ENCODE data around the gene SLC38A11.

The SLC38A11 gene

GRCh38 chr2:164967361-164967760, 12.0 kb upstream of the SLC38A11 start:
- H3K36me3 ChIP-seq (ENCODE audit: insufficient read depth, low read depth, low read length) = no peaks in the 10 kb centered on the region
- H3K27me3 ChIP-seq (ENCODE audit: insufficient read depth, low read length) = no peaks in the 10 kb centered on the region
- no peak overlapping the region for H3K27ac ChIP-seq (ENCODE audit: low read length)
- H3K4me1 ChIP-seq (ENCODE audit: insufficient read depth, low read length) = no peaks in the 10 kb centered on the region; the same call in 1 of the 2 replicates
- H3K9ac ChIP-seq (ENCODE audit: low read depth, low read length) = no peak overlapping the region
- no peak overlapping the region for H3K4me3 ChIP-seq (ENCODE audit: low read length)
- H3K9me3 ChIP-seq (ENCODE audit: insufficient read depth, low read depth, low read length) = no peaks in the 10 kb centered on the region

GRCh38 chr2:164964700-164965099, 9.4 kb upstream of the SLC38A11 start:
- no peaks in the 10 kb centered on the region; the same call in 1 of the 2 replicates for H3K4me1 ChIP-seq (ENCODE audit: insufficient read depth, low read length)

GRCh38 chr2:164960159-164960558, 4.8 kb upstream of the SLC38A11 start:
- Histone ChIP-seq H3K27me3 (ENCODE audit: insufficient read depth, low read length) (no peaks in the 10 kb centered on the region), H3K27ac (ENCODE audit: low read length) (no peak overlapping the region), H3K4me3 (ENCODE audit: low read length) (no peak overlapping the region), H3K9ac (ENCODE audit: low read depth, low read length) (no peak overlapping the region), H3K36me3 (ENCODE audit: insufficient read depth, low read depth, low read length) (no peaks in the 10 kb centered on the region), H3K9me3 (ENCODE audit: insufficient read depth, low read depth, low read length) (no peaks in the 10 kb centered on the region), H3K4me1 (ENCODE audit: insufficient read depth, low read length) (no peaks in the 10 kb centered on the region)

More at GRCh38 chr2:164964700-164965099, 9.4 kb upstream of the SLC38A11 start:
- Histone ChIP-seq H3K27ac (ENCODE audit: low read length) (no peak overlapping the region), H3K27me3 (ENCODE audit: insufficient read depth, low read length) (no peaks in the 10 kb centered on the region), H3K9me3 (ENCODE audit: insufficient read depth, low read depth, low read length) (no peaks in the 10 kb centered on the region), H3K36me3 (ENCODE audit: insufficient read depth, low read depth, low read length) (no peaks in the 10 kb centered on the region), H3K4me3 (ENCODE audit: low read length) (no peak overlapping the region), H3K9ac (ENCODE audit: low read depth, low read length) (no peak overlapping the region)

GRCh38 chr2:164954186-164954585, 1.1 kb downstream of the SLC38A11 start:
- Histone ChIP-seq H3K27me3 (ENCODE audit: insufficient read depth, low read length) (no peaks in the 10 kb centered on the region), H3K4me3 (ENCODE audit: low read length) (no peak overlapping the region), H3K27ac (ENCODE audit: low read length) (no peak overlapping the region), H3K4me1 (ENCODE audit: insufficient read depth, low read length) (no peaks in the 10 kb centered on the region), H3K9ac (ENCODE audit: low read depth, low read length) (no peak overlapping the region), H3K9me3 (ENCODE audit: insufficient read depth, low read depth, low read length) (no peaks in the 10 kb centered on the region), H3K36me3 (ENCODE audit: insufficient read depth, low read depth, low read length) (no peaks in the 10 kb centered on the region)

GRCh38 chr2:164953279-164953678, 2.0 kb downstream of the SLC38A11 start:
- no peaks in the 10 kb centered on the region for H3K9me3 ChIP-seq (ENCODE audit: insufficient read depth, low read depth, low read length)
- H3K9ac ChIP-seq (ENCODE audit: low read depth, low read length) = no peak overlapping the region
- no peaks in the 10 kb centered on the region for H3K4me1 ChIP-seq (ENCODE audit: insufficient read depth, low read length)
- no peak overlapping the region for H3K27ac ChIP-seq (ENCODE audit: low read length)
- no peak overlapping the region for H3K4me3 ChIP-seq (ENCODE audit: low read length)
- no peaks in the 10 kb centered on the region for H3K27me3 ChIP-seq (ENCODE audit: insufficient read depth, low read length)
- no peaks in the 10 kb centered on the region for H3K36me3 ChIP-seq (ENCODE audit: insufficient read depth, low read depth, low read length)

GRCh38 chr2:164952057-164952702, 3.1 kb downstream of the SLC38A11 start:
- H3K4me3 ChIP-seq (ENCODE audit: low read length) = no peak overlapping the region
- no peaks in the 10 kb centered on the region for H3K9me3 ChIP-seq (ENCODE audit: insufficient read depth, low read depth, low read length)
- H3K36me3 ChIP-seq (ENCODE audit: insufficient read depth, low read depth, low read length) = no peaks in the 10 kb centered on the region
- H3K4me1 ChIP-seq (ENCODE audit: insufficient read depth, low read length) = no peaks in the 10 kb centered on the region
- H3K27ac ChIP-seq (ENCODE audit: low read length) = no peak overlapping the region
- no peak overlapping the region for H3K9ac ChIP-seq (ENCODE audit: low read depth, low read length)
- H3K27me3 ChIP-seq (ENCODE audit: insufficient read depth, low read length) = no peaks in the 10 kb centered on the region

- no peaks in the 10 kb centered on the region for H3K36me3 ChIP-seq (ENCODE audit: insufficient read depth, low read depth, low read length)
- H3K4me3 ChIP-seq (ENCODE audit: low read length) = no peak overlapping the region
- H3K27ac ChIP-seq (ENCODE audit: low read length) = no peak overlapping the region
- H3K27me3 ChIP-seq (ENCODE audit: insufficient read depth, low read length) = no peaks in the 10 kb centered on the region
- H3K4me1 ChIP-seq (ENCODE audit: insufficient read depth, low read length) = no peaks in the 10 kb centered on the region
- H3K9ac ChIP-seq (ENCODE audit: low read depth, low read length) = no peak overlapping the region
- no peaks in the 10 kb centered on the region for H3K9me3 ChIP-seq (ENCODE audit: insufficient read depth, low read depth, low read length)
Observed at GRCh38 chr2:164948540-164948939, 6.8 kb downstream of the SLC38A11 start.

GRCh38 chr2:164947281-164947680, 8.0 kb downstream of the SLC38A11 start:
- H3K4me3 ChIP-seq (ENCODE audit: low read length) = no peak overlapping the region
- no peaks in the 10 kb centered on the region for H3K36me3 ChIP-seq (ENCODE audit: insufficient read depth, low read depth, low read length)
- H3K9me3 ChIP-seq (ENCODE audit: insufficient read depth, low read depth, low read length) = no peaks in the 10 kb centered on the region
- no peaks in the 10 kb centered on the region for H3K27me3 ChIP-seq (ENCODE audit: insufficient read depth, low read length)
- no peak overlapping the region for H3K27ac ChIP-seq (ENCODE audit: low read length)
- H3K9ac ChIP-seq (ENCODE audit: low read depth, low read length) = no peak overlapping the region
- H3K4me1 ChIP-seq (ENCODE audit: insufficient read depth, low read length) = no peaks in the 10 kb centered on the region

GRCh38 chr2:164943289-164943688, 12.0 kb downstream of the SLC38A11 start:
- Histone ChIP-seq H3K27ac (ENCODE audit: low read length) (no peak overlapping the region), H3K36me3 (ENCODE audit: insufficient read depth, low read depth, low read length) (no peaks in the 10 kb centered on the region), H3K27me3 (ENCODE audit: insufficient read depth, low read length) (no peaks in the 10 kb centered on the region), H3K4me1 (ENCODE audit: insufficient read depth, low read length) (no peaks in the 10 kb centered on the region), H3K9ac (ENCODE audit: low read depth, low read length) (no peak overlapping the region), H3K4me3 (ENCODE audit: low read length) (no peak overlapping the region), H3K9me3 (ENCODE audit: insufficient read depth, low read depth, low read length) (no peaks in the 10 kb centered on the region)

GRCh38 chr2:164937864-164938401, 17.4 kb downstream of the SLC38A11 start:
- H3K4me3 ChIP-seq (ENCODE audit: low read length) = no peak overlapping the region
- H3K36me3 ChIP-seq (ENCODE audit: insufficient read depth, low read depth, low read length) = no peaks in the 10 kb centered on the region
- no peaks in the 10 kb centered on the region for H3K9me3 ChIP-seq (ENCODE audit: insufficient read depth, low read depth, low read length)
- H3K9ac ChIP-seq (ENCODE audit: low read depth, low read length) = no peak overlapping the region
- H3K27me3 ChIP-seq (ENCODE audit: insufficient read depth, low read length) = no peaks in the 10 kb centered on the region
- H3K27ac ChIP-seq (ENCODE audit: low read length) = no peak overlapping the region
- H3K4me1 ChIP-seq (ENCODE audit: insufficient read depth, low read length) = no peaks in the 10 kb centered on the region

- Histone ChIP-seq H3K9ac (ENCODE audit: low read depth, low read length) (no peak overlapping the region), H3K4me1 (ENCODE audit: insufficient read depth, low read length) (no peaks in the 10 kb centered on the region), H3K27ac (ENCODE audit: low read length) (no peak overlapping the region), H3K36me3 (ENCODE audit: insufficient read depth, low read depth, low read length) (no peaks in the 10 kb centered on the region), H3K27me3 (ENCODE audit: insufficient read depth, low read length) (no peaks in the 10 kb centered on the region), H3K4me3 (ENCODE audit: low read length) (no peak overlapping the region), H3K9me3 (ENCODE audit: insufficient read depth, low read depth, low read length) (no peaks in the 10 kb centered on the region; the same call in 1 of the 2 replicates)
Observed at GRCh38 chr2:164935118-164936101, 19.9 kb downstream of the SLC38A11 start.
